ENCODE results near the gene BCAS3.
"Not testable (repeated sequence)": the region's sequence is repeated elsewhere in the genome, so short reads cannot be mapped to it uniquely, and the experiment has no call there.

BCAS3 gene

DNA sequence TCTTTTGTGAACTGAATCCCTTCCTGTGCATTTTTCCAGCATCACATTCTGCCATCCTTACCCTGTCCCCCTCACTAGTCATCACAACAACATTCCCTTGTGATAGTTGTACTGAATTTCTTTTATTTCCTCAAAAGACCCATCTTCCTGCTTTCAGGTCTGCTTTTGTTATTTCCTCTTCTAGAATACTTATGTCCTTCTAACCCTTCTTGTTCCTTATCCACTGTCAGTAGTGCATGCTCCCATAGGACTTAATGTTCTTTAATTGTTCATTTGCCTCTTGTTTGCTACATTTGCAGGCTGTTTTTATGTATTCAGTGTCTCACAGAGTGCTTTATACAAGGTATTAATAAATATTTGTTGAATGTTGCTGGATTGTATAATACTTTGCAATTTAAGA, 73.0 kb downstream of the BCAS3 start:
- no peak for DNase-seq
- no peak overlapping the region for H3K27ac ChIP-seq (ENCODE audit: insufficient read depth, low read length, poor library complexity, severe bottlenecking)
- H3K4me3 ChIP-seq (ENCODE audit: insufficient read depth, low read depth, low read length, poor library complexity, severe bottlenecking), result no peak overlapping the region
- no peaks in the 10 kb centered on the region for H3K9me3 ChIP-seq (ENCODE audit: control insufficient read depth, low read length)
- H3K36me3 ChIP-seq (ENCODE audit: control insufficient read depth, insufficient read depth, low read length), result no peaks in the 10 kb centered on the region
- no peaks in the 10 kb centered on the region for H3K4me1 ChIP-seq (ENCODE audit: control insufficient read depth, insufficient read depth, low read length, poor library complexity, severe bottlenecking)
- H3K27me3 ChIP-seq (replicated peaks; ENCODE audit: control insufficient read depth, insufficient read depth, low read length, poor library complexity, severe bottlenecking), result no peaks in the 10 kb centered on the region

DNA sequence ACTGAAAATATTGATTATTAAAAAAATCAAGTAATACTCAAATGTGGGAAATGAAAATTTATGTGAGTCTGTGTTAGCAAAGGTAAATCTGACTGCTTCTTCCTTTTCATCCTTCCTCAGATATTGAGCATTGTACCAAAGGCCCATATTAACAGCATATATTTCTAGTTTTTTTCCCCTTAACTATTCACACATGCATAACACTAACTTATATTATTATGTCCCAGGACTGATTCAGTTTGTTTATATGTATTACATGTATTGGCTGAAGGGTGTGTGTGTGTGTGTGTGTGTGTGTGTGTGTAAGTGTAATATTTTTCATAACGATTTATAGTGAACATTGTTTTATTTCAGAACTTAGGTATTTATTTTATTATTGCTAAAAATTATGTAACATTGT, 74.2 kb downstream of the BCAS3 start:
- no peaks in the 10 kb centered on the region for H3K36me3 ChIP-seq (ENCODE audit: control insufficient read depth, insufficient read depth, low read length)
- H3K4me1 ChIP-seq (ENCODE audit: control insufficient read depth, insufficient read depth, low read length, poor library complexity, severe bottlenecking), result no peaks in the 10 kb centered on the region
- no peaks in the 10 kb centered on the region for H3K9me3 ChIP-seq (ENCODE audit: control insufficient read depth, low read length)
- H3K4me3 ChIP-seq (ENCODE audit: insufficient read depth, low read depth, low read length, poor library complexity, severe bottlenecking), result no peak overlapping the region
- DNase-seq, result no peak
- no peaks in the 10 kb centered on the region for H3K27me3 ChIP-seq (replicated peaks; ENCODE audit: control insufficient read depth, insufficient read depth, low read length, poor library complexity, severe bottlenecking)
- H3K27ac ChIP-seq (ENCODE audit: insufficient read depth, low read length, poor library complexity, severe bottlenecking), result no peak overlapping the region

GRCh38 chr17:60752873-60753577, 75.4 kb downstream of the BCAS3 start:
- Histone ChIP-seq H3K27ac (ENCODE audit: insufficient read depth, low read length, poor library complexity, severe bottlenecking) (no peak overlapping the region), H3K36me3 (ENCODE audit: control insufficient read depth, insufficient read depth, low read length) (no peaks in the 10 kb centered on the region), H3K27me3 (replicated peaks; ENCODE audit: control insufficient read depth, insufficient read depth, low read length, poor library complexity, severe bottlenecking) (no peaks in the 10 kb centered on the region), H3K4me1 (ENCODE audit: control insufficient read depth, insufficient read depth, low read length, poor library complexity, severe bottlenecking) (no peaks in the 10 kb centered on the region), H3K9me3 (ENCODE audit: control insufficient read depth, low read length) (no peaks in the 10 kb centered on the region), H3K4me3 (ENCODE audit: insufficient read depth, low read depth, low read length, poor library complexity, severe bottlenecking) (no peak overlapping the region)
- DNase-seq, result no peak

DNA sequence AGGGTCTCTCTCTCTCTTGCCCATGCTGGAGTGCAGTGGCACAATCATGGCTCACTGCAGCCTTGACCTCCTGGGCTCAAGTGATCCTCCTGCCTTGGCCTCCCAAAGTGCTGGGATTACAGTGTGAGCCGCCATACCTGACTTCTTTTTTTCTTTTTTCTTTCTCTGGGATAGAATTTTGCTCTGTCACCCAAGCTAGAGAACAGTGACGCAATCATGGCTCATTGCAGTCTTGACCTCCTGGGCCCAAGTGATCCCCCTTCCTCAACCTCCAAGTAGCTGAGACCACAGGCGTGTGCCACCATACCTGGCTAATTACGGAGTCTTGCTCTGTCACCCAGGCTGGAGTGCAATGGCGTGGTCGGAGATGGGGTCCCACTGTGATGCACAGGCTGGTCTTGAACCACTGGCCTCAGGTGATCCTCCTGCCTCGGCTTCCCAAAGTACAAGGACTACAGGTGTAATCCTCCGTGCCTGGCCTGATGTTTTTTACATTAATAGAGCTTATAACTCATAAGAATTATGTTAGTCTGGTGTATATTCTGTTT, 76.5 kb downstream of the BCAS3 start:
- Histone ChIP-seq H3K9me3 (ENCODE audit: control insufficient read depth, low read length) (no peaks in the 10 kb centered on the region), H3K27ac (ENCODE audit: insufficient read depth, low read length, poor library complexity, severe bottlenecking) (no peak overlapping the region), H3K4me3 (ENCODE audit: insufficient read depth, low read depth, low read length, poor library complexity, severe bottlenecking) (no peak overlapping the region), H3K36me3 (ENCODE audit: control insufficient read depth, insufficient read depth, low read length) (no peaks in the 10 kb centered on the region), H3K27me3 (replicated peaks; ENCODE audit: control insufficient read depth, insufficient read depth, low read length, poor library complexity, severe bottlenecking) (no peaks in the 10 kb centered on the region), H3K4me1 (ENCODE audit: control insufficient read depth, insufficient read depth, low read length, poor library complexity, severe bottlenecking) (no peaks in the 10 kb centered on the region)
- DNase-seq, result no peak

DNA sequence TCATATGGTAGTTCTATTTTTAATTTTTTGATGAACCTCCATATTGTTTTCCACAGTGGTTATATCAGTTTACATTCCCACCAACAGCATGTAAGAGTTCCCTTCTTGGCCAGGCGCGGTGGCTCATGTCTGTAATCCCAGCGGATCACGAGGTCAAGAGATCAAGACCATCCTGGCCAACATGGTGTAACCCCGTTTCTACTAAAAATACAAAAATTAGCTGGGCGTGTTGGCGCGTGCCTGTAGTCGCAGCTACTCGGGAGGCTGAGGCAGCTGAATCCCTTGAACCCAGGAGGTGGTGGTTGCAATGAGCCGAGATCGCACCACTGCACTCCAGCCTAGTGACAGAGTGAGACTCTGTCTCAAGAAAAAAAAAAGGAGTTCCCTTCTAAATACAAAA, 79.1 kb downstream of the BCAS3 start:
- H3K27me3 ChIP-seq (replicated peaks; ENCODE audit: control insufficient read depth, insufficient read depth, low read length, poor library complexity, severe bottlenecking); H3K4me3 ChIP-seq (ENCODE audit: insufficient read depth, low read depth, low read length, poor library complexity, severe bottlenecking); DNase-seq; H3K27ac ChIP-seq (ENCODE audit: insufficient read depth, low read length, poor library complexity, severe bottlenecking); H3K4me1 ChIP-seq (ENCODE audit: control insufficient read depth, insufficient read depth, low read length, poor library complexity, severe bottlenecking); H3K36me3 ChIP-seq (ENCODE audit: control insufficient read depth, insufficient read depth, low read length); H3K9me3 ChIP-seq (ENCODE audit: control insufficient read depth, low read length): not testable (repeated sequence)

- no peaks in the 10 kb centered on the region for H3K9me3 ChIP-seq (ENCODE audit: control insufficient read depth, low read length)
- no peak for DNase-seq
- no peaks in the 10 kb centered on the region for H3K27me3 ChIP-seq (replicated peaks; ENCODE audit: control insufficient read depth, insufficient read depth, low read length, poor library complexity, severe bottlenecking)
- peaks cover 4% of the 10 kb centered on the region for H3K36me3 ChIP-seq (ENCODE audit: control insufficient read depth, insufficient read depth, low read length)
- H3K4me1 ChIP-seq (ENCODE audit: control insufficient read depth, insufficient read depth, low read length, poor library complexity, severe bottlenecking), result no peaks in the 10 kb centered on the region
- no peak overlapping the region for H3K27ac ChIP-seq (ENCODE audit: insufficient read depth, low read length, poor library complexity, severe bottlenecking)
- no peak overlapping the region for H3K4me3 ChIP-seq (ENCODE audit: insufficient read depth, low read depth, low read length, poor library complexity, severe bottlenecking)
These were observed 79.8 kb downstream of the BCAS3 start for GRCh38 chr17:60757437-60757836.

- H3K9me3 ChIP-seq (ENCODE audit: control insufficient read depth, low read length), result no peaks in the 10 kb centered on the region
- H3K4me1 ChIP-seq (ENCODE audit: control insufficient read depth, insufficient read depth, low read length, poor library complexity, severe bottlenecking), result no peaks in the 10 kb centered on the region
- no peak overlapping the region for H3K4me3 ChIP-seq (ENCODE audit: insufficient read depth, low read depth, low read length, poor library complexity, severe bottlenecking)
- H3K27ac ChIP-seq (ENCODE audit: insufficient read depth, low read length, poor library complexity, severe bottlenecking), result no peak overlapping the region
- DNase-seq, result no peak
- peaks cover 4% of the 10 kb centered on the region for H3K36me3 ChIP-seq (ENCODE audit: control insufficient read depth, insufficient read depth, low read length)
- no peaks in the 10 kb centered on the region for H3K27me3 ChIP-seq (replicated peaks; ENCODE audit: control insufficient read depth, insufficient read depth, low read length, poor library complexity, severe bottlenecking)
These were observed 82.1 kb downstream of the BCAS3 start for GRCh38 chr17:60759756-60760155.

DNA sequence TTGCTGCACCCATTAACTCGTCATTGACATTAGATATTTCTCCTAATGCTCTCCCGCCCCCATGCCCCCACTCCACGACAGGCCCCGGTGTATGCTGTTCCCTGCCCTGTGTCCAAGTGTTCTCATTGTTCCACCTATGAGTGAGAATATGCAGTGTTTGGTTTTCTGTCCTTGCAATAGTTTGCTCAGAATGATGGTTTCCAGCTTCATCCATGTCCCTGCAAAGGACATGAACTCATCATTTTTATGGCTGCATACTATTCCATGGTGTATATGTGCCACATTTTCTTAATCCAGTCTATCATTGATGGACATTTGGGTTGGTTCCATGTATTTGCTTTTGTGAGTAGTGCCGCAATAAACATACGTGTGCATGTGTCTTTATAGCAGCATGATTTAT, 83.7 kb downstream of the BCAS3 start:
- not testable (repeated sequence) for H3K9me3 ChIP-seq (ENCODE audit: control insufficient read depth, low read length); H3K27me3 ChIP-seq (replicated peaks; ENCODE audit: control insufficient read depth, insufficient read depth, low read length, poor library complexity, severe bottlenecking); H3K36me3 ChIP-seq (ENCODE audit: control insufficient read depth, insufficient read depth, low read length); H3K4me1 ChIP-seq (ENCODE audit: control insufficient read depth, insufficient read depth, low read length, poor library complexity, severe bottlenecking); H3K4me3 ChIP-seq (ENCODE audit: insufficient read depth, low read depth, low read length, poor library complexity, severe bottlenecking); H3K27ac ChIP-seq (ENCODE audit: insufficient read depth, low read length, poor library complexity, severe bottlenecking); DNase-seq

DNA sequence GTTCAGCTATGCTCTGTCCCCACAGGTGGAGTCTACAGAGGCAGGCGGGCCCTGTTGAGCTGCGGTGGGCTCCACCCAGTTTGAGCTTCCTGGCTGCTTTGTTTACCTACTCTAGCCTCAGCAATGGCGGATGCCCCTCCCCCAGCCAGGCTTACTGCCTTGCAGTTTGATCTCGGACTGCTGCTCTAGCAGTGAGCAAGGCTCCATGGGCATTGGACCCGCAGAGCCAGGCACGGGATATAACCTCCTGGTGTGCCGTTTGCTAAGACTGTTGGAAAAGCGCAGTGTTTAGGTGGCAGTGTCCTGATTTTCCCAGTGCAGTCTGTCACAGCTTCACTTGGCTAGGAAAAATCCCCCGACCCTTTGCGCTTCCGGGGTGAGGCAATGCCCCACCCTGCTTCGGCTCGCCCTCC, 89.1 kb downstream of the BCAS3 start:
- Histone ChIP-seq H3K4me3 (ENCODE audit: insufficient read depth, low read depth, low read length, poor library complexity, severe bottlenecking) (no peak overlapping the region), H3K36me3 (ENCODE audit: control insufficient read depth, insufficient read depth, low read length) (no peaks in the 10 kb centered on the region), H3K27me3 (replicated peaks; ENCODE audit: control insufficient read depth, insufficient read depth, low read length, poor library complexity, severe bottlenecking) (no peaks in the 10 kb centered on the region), H3K27ac (ENCODE audit: insufficient read depth, low read length, poor library complexity, severe bottlenecking) (no peak overlapping the region), H3K9me3 (ENCODE audit: control insufficient read depth, low read length) (no peaks in the 10 kb centered on the region), H3K4me1 (ENCODE audit: control insufficient read depth, insufficient read depth, low read length, poor library complexity, severe bottlenecking) (no peaks in the 10 kb centered on the region)
- no peak for DNase-seq

- H3K9me3 ChIP-seq (ENCODE audit: control insufficient read depth, low read length), result no peaks in the 10 kb centered on the region
- DNase-seq, result no peak
- H3K4me1 ChIP-seq (ENCODE audit: control insufficient read depth, insufficient read depth, low read length, poor library complexity, severe bottlenecking), result no peaks in the 10 kb centered on the region
- H3K36me3 ChIP-seq (ENCODE audit: control insufficient read depth, insufficient read depth, low read length), result no peaks in the 10 kb centered on the region
- no peaks in the 10 kb centered on the region for H3K27me3 ChIP-seq (replicated peaks; ENCODE audit: control insufficient read depth, insufficient read depth, low read length, poor library complexity, severe bottlenecking)
- H3K27ac ChIP-seq (ENCODE audit: insufficient read depth, low read length, poor library complexity, severe bottlenecking), result no peak overlapping the region
- H3K4me3 ChIP-seq (ENCODE audit: insufficient read depth, low read depth, low read length, poor library complexity, severe bottlenecking), result no peak overlapping the region
These were observed 90.2 kb downstream of the BCAS3 start for GRCh38 chr17:60767744-60768308.

Data from effector memory CD4-positive, alpha-beta T cell (primary cell).